ENCODE measurements around the gene CDH13. TPM values are rescaled to one million over a fixed set of nuclear protein-coding genes. Genes with fewer than 3 reads are reported as not detected.

The CDH13 gene
- total and polyA plus RNA-seq, 10 of the 15 experiments (the other 5 are each of a cell fraction or from before 2014, with no cell fraction given): under 0.01 to 0.05 TPM; not detected in 8

DNA sequence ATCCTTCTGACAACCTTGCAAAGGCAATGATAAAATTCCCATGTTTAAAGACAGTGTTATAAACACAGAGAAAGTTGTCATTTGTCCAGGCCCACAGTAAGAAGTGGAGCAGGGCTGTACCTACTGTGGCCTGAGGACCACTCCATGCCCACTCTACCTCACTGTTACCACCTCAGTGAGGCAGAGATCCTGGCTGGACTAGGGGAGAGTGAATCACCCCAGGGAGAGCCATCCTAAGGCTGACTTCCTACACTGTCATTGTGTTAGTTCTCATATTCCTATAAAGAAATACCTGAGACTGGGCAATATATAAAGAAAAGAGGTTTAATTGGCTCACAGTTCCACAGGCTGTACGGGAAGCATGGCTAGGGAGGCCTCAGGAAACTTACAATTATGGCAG, 952.3 kb downstream of the CDH13 start:
- H3K4me2 ChIP-seq (ENCODE audit: control insufficient read depth, insufficient read depth): no peak overlapping the region
- ATAC-seq (no peak), DNase-seq (ENCODE audit: low read depth, low spot score) (no peak), FAIRE-seq (no peak)
- no peak overlapping the region for H3K9ac ChIP-seq (ENCODE audit: control insufficient read depth, insufficient read depth, low read length)
- ChIA-PET POLR2A (no interaction called here), CTCF (no interaction called here), SMC1A (ENCODE audit: uncharacterized antibody, unreplicated experiment) (no interaction called here), RAD21 (ENCODE audit: unreplicated experiment) (no interaction called here)
- no peaks in the 10 kb centered on the region for H3K79me2 ChIP-seq (ENCODE audit: control insufficient read depth, insufficient read depth, low read length)
- H3K27me3 ChIP-seq (replicated peaks in 1 of 2; ENCODE audit: control insufficient read depth in 2 of 2, insufficient read depth in 2 of 2, low read length in 1 of 2): peaks cover 0 to 2% of the 10 kb centered on the region in 2 experiments; a peak in 2 of 4 replicates
- no TSS peak for BruUV-seq (replicated peaks)
- no peaks in the 10 kb centered on the region for H4K20me1 ChIP-seq (ENCODE audit: control insufficient read depth, insufficient read depth)
- no peaks in the 10 kb centered on the region for H3K36me3 ChIP-seq (ENCODE audit: control insufficient read depth in 2 of 2, insufficient read depth in 2 of 2, low read length in 1 of 2)
- 0% methylated on average over 1 of the region's 1 CpG for WGBS (ENCODE audit: insufficient coverage, insufficient replicate concordance, low lambda C conversion rate, missing lambda C conversion rate)
- H3K4me3 ChIP-seq: no peak overlapping the region
- in situ Hi-C loops (cut with MboI): no loop called here
- H2AFZ ChIP-seq (ENCODE audit: control insufficient read depth, low read depth, low read length): no peak overlapping the region
- no peaks in the 10 kb centered on the region for H3K4me1 ChIP-seq (ENCODE audit: control insufficient read depth, insufficient read depth, low read length)
- no peak overlapping the region for H3K27ac ChIP-seq (ENCODE audit: control insufficient read depth, insufficient read depth)
- H3K9me3 ChIP-seq (replicated peaks; ENCODE audit: control insufficient read depth, insufficient read depth, low read length): no peaks in the 10 kb centered on the region
- intact Hi-C loops (cut with micrococcal nuclease; ENCODE audit: unreplicated experiment): no loop called here
- TF ChIP-seq FOXM1 (IDR thresholded peaks at IDR 0.05; ENCODE audit: low read depth, low read length) (no peak), SMC3 (IDR thresholded peaks at IDR 0.05; ENCODE audit: borderline replicate concordance, low read length) (no peak), SIN3A (IDR thresholded peaks at IDR 0.05; ENCODE audit: low read depth, low read length) (no peak), ZSCAN29 (IDR thresholded peaks at IDR 0.05) (no peak), ZNF24 (IDR thresholded peaks at IDR 0.05) (no peak), RAD21 (IDR thresholded peaks at IDR 0.05; ENCODE audit: insufficient read depth, low read depth, low read length) (no peak), JUNB (IDR thresholded peaks at IDR 0.05) (no peak), STAT3 (IDR thresholded peaks at IDR 0.05; ENCODE audit: low read depth, low read length) (no peak)
- TF ChIP-seq, protein P1, sequence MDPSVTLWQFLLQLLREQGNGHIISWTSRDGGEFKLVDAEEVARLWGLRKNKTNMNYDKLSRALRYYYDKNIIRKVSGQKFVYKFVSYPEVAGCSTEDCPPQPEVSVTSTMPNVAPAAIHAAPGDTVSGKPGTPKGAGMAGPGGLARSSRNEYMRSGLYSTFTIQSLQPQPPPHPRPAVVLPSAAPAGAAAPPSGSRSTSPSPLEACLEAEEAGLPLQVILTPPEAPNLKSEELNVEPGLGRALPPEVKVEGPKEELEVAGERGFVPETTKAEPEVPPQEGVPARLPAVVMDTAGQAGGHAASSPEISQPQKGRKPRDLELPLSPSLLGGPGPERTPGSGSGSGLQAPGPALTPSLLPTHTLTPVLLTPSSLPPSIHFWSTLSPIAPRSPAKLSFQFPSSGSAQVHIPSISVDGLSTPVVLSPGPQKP (IDR thresholded peaks at IDR 0.05; ENCODE audit: low read depth, low read length): no peak
- TF ChIP-seq, protein P2, sequence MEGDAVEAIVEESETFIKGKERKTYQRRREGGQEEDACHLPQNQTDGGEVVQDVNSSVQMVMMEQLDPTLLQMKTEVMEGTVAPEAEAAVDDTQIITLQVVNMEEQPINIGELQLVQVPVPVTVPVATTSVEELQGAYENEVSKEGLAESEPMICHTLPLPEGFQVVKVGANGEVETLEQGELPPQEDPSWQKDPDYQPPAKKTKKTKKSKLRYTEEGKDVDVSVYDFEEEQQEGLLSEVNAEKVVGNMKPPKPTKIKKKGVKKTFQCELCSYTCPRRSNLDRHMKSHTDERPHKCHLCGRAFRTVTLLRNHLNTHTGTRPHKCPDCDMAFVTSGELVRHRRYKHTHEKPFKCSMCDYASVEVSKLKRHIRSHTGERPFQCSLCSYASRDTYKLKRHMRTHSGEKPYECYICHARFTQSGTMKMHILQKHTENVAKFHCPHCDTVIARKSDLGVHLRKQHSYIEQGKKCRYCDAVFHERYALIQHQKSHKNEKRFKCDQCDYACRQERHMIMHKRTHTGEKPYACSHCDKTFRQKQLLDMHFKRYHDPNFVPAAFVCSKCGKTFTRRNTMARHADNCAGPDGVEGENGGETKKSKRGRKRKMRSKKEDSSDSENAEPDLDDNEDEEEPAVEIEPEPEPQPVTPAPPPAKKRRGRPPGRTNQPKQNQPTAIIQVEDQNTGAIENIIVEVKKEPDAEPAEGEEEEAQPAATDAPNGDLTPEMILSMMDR (IDR thresholded peaks at IDR 0.05 in 2 of 3, conservative IDR thresholded peaks at IDR 0.05 in 1 of 3; ENCODE audit: control insufficient read depth in 2 of 3, extremely low read depth in 1 of 3, insufficient read depth in 1 of 3, low read depth in 3 of 3, low read length in 3 of 3): no peak
- TF ChIP-seq, protein P3, sequence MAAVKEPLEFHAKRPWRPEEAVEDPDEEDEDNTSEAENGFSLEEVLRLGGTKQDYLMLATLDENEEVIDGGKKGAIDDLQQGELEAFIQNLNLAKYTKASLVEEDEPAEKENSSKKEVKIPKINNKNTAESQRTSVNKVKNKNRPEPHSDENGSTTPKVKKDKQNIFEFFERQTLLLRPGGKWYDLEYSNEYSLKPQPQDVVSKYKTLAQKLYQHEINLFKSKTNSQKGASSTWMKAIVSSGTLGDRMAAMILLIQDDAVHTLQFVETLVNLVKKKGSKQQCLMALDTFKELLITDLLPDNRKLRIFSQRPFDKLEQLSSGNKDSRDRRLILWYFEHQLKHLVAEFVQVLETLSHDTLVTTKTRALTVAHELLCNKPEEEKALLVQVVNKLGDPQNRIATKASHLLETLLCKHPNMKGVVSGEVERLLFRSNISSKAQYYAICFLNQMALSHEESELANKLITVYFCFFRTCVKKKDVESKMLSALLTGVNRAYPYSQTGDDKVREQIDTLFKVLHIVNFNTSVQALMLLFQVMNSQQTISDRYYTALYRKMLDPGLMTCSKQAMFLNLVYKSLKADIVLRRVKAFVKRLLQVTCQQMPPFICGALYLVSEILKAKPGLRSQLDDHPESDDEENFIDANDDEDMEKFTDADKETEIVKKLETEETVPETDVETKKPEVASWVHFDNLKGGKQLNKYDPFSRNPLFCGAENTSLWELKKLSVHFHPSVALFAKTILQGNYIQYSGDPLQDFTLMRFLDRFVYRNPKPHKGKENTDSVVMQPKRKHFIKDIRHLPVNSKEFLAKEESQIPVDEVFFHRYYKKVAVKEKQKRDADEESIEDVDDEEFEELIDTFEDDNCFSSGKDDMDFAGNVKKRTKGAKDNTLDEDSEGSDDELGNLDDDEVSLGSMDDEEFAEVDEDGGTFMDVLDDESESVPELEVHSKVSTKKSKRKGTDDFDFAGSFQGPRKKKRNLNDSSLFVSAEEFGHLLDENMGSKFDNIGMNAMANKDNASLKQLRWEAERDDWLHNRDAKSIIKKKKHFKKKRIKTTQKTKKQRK (IDR thresholded peaks at IDR 0.05; ENCODE audit: low read depth, low read length): no peak
- TF ChIP-seq, protein P4, sequence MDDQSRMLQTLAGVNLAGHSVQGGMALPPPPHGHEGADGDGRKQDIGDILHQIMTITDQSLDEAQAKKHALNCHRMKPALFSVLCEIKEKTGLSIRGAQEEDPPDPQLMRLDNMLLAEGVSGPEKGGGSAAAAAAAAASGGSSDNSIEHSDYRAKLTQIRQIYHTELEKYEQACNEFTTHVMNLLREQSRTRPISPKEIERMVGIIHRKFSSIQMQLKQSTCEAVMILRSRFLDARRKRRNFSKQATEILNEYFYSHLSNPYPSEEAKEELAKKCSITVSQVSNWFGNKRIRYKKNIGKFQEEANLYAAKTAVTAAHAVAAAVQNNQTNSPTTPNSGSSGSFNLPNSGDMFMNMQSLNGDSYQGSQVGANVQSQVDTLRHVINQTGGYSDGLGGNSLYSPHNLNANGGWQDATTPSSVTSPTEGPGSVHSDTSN (IDR thresholded peaks at IDR 0.05; ENCODE audit: insufficient replicate concordance, low read depth, low read length): no peak
- TF ChIP-seq, protein P5, sequence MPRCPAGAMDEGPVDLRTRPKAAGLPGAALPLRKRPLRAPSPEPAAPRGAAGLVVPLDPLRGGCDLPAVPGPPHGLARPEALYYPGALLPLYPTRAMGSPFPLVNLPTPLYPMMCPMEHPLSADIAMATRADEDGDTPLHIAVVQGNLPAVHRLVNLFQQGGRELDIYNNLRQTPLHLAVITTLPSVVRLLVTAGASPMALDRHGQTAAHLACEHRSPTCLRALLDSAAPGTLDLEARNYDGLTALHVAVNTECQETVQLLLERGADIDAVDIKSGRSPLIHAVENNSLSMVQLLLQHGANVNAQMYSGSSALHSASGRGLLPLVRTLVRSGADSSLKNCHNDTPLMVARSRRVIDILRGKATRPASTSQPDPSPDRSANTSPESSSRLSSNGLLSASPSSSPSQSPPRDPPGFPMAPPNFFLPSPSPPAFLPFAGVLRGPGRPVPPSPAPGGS (IDR thresholded peaks at IDR 0.05; ENCODE audit: borderline replicate concordance, insufficient read depth, low read depth, low read length, poor library complexity, severe bottlenecking): no peak
